NCI-H69 (cell line): ENCODE results near the gene LRIT3.

Experiments
- DNase-seq: peaks from one replicate; lab custom pipeline; 2025; lab: John Stamatoyannopoulos, UW

LRIT3 gene

GRCh38 chr4:109847896-109848442, at the start of gene LRIT3:
Gene LRIT3, plus strand, starts transcription at chr4:109848107. Its CDS starts 95 bp downstream, at chr4:109848202.
- no peak for DNase-seq

DNA sequence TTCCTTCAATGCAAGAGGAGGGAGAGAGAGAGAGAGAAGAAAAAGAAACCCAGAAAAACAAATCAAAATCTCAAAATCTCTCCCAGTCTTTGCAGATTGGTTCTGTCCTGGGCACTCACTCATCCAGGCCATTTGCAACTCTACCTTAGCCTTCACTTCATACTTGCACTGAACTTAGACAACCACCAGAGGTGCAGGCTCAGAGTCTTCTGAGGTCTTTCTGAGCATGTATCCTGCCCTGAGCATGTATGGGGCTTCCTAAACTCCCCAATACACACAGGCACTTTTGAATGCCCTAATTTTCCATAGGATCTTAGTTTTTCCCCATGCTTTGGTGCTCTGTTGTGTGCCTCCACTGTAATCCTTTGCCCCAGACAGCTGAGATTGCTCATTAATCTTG, 49.0 kb upstream of the LRIT3 start:
- DNase-seq, result no peak

DNA sequence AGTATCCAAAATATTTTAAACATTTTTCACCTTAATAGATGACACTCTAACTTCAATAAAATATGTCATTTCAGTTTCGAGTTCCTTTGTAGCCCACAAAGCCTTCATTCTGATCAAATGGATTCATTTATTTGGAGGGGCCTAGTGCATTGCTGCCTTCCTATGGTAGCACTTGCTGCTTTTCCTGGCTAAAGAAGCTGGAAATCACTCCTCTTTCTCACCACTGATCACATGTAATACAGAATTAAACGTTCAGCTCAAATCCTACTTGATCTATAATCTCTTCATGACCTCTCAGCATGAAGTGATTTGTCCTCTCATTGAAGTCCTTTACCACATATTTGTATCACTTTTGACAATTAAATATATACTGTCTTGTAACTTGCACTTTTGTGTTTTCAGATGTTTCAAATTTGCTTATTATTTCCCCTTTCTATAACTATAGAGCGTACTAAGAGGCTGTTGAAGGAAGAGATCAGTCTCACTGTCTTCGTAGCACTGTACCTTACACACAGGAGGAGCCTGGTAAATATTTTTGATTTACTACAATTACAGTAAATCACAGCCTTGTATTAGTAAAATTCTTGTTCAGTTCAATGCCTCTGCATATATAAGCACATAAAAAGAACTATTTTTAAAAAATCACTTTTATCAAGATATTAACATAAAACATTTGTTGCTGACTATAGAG, 46.7 kb upstream of the LRIT3 start:
- no peak for DNase-seq

GRCh38 chr4:109801895-109802319, 46.0 kb upstream of the LRIT3 start, which contains the start of gene CFI:
Gene CFI, minus strand, starts transcription at chr4:109801999. Its CDS starts 28 bp downstream, at chr4:109801971.
- peak; percentile 47 for DNase-seq

GRCh38 chr4:109803924-109804571, 43.9 kb upstream of the LRIT3 start:
- peak; percentile 59 for DNase-seq

GRCh38 chr4:109809655-109810054, 38.3 kb upstream of the LRIT3 start:
- DNase-seq, result no peak

DNA sequence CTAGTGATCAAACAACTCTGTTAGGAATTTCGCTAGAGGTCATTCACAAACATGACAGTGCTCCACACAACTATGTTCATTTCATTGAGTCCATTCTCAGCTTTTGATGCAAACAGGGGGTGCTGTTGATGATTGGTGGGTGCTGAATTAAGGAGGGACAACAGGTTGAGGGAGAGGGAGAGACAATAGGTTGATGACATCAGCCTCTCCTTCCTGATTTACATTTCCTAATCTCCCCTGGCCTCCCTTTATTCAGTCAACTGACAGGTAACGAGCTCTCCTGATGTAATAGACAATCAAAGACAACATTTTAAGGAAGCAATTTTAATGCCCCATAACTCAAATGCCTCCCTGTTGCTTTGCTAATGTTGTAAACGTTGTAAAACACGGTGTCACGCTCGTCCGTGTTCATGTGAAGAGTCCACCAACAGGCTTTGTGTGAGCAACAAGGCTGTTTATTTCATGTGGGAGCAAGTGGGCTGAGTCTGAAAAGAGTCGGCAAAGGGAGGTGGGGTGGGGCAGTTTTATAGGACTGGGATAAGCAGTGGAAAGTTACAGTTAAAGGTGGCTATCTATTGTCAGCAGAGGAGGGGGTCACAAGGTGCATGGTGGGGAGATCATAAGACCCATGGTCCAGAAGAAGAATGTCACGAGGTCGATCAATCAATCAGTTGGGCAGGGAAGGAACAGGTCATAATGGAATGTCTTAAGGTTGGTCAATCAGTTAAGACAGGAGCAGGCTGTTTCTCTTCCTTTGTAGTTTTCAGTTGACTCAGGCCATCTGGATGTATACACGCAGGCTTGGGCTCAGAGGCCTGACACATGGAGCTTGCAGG, 37.1 kb upstream of the LRIT3 start:
- no peak for DNase-seq

DNA sequence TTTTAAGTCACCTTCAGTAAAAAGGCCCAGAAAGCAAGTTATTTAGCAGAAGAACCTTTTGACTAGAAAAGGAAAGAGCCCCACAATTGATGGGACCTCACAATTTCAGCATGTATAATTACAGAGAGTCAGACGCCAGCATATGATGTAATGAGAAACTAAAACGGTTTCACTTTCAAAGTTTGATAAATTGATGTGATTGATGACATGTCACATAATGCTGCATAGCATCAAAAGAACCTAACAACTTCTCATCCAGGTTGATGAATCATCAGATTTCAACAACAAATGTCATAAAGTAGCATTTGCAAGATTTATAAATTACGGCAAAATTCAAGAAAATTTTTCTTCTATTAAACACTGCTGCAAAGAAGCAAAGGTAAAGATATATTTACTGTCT, 36.2 kb upstream of the LRIT3 start:
- DNase-seq, result peak; percentile 2

GRCh38 chr4:109815151-109816081, 32.5 kb upstream of the LRIT3 start, which contains the start of gene GAR1:
Gene GAR1, plus strand, starts transcription at chr4:109815762. Its CDS starts 403 bp downstream, at chr4:109816165.
- DNase-seq, result peak; percentile 91

- DNase-seq, result peak; percentile 26
Observed at GRCh38 chr4:109816082-109816442, 31.8 kb upstream of the LRIT3 start.

DNA sequence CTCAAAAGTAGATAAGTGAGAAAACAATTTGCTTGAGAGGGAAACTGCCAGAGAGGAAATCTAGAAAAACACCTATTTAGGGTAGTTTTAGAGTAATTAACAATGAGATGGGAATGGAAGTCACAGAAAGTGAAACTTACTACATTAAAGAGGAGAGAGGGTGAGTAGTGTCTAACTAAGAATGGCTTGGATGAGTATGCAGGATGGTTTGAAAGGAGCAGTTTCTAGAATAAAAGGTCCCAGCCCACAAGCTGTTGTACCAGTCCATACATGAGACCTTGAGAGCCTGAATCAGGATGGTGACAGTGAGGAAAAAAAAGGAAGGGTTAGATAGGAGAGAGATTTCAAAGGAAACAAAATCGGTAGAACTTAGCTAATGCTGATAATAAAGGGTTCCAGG, 31.0 kb upstream of the LRIT3 start:
- DNase-seq, result no peak

DNA sequence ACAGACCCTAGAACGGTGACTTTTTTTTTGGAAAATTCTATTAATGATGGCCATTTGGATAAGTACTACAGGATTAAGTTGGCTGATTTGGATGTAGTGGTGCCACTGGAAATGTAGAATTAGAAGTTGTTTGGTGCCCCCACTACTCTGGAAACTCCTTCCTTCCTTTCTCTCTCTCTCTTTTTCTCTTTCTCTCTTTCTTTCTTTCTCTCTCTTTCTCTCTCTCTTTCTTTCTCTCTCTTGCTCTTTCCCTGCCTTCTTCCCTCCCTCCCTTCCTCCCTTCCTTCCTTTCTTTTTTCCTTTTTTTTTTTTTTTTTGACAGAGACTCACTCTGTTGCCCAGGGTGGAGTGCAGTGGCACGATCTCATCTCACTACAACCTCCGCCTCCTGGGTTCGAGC, 29.6 kb upstream of the LRIT3 start:
- no peak for DNase-seq

- no peak for DNase-seq
Observed at GRCh38 chr4:109820563-109820962, 27.3 kb upstream of the LRIT3 start.

DNA sequence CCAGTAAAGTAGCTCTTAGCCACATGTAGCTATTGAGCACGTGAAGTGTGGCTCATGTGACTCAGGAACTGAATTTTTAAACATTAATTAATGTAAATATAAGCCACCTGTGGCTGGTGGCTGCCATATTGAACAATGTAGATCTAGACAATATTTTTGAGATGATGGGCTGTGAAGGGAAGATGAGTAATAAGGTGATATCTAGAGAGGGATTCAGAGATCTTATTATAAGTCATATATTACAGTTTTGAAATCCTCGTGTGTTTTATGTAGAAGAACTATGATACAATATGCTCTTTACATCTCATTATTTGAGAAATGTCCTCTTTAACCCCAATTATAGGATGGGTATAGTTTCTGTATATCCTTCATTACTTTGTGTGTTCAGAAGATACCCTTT, 26.7 kb upstream of the LRIT3 start:
- DNase-seq, result no peak

DNA sequence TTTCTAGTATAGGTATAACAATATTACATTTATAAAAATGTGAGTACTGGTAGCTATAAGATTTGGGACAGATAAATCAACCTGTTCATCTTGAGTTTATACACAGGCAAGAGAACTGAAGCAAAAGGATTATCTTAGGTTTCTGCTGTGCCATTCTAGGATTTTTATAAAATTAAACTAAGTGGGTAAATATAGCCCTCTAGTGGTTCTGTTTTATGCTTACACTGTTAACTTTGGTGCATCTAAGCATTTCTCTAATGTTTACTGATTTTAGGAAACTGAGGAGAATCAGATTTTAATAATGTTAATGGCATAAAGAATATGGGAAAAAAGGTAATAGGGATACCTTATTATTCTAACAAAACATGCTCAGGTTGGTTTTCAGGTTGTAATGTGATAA, 21.2 kb upstream of the LRIT3 start:
- DNase-seq, result peak; percentile 3

DNA sequence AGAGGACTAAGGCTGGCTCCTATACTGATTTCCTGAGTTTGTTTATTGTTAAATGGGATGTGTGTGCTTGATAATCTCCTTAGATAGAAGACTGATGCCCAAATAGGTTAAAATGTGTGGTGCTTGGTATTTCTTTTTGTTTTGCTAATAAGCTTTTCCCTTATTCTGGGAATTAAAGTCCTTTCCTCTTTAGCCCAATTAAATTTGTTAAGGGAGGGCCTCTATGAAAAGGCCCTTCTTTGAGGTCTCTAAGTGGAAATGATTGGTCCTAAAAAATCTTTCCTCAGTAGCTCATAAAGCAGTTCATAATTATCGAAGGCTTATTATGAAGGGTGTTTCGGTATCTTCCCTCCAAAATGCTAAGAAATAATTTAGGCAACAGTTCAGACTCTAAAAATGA, 20.2 kb upstream of the LRIT3 start, which contains the start of gene RRH:
TSS of gene RRH (plus strand) at position 301 of the 400 bp plus-strand sequence. CDS start at position 357, 56 bp downstream.
- DNase-seq, result no peak

- no peak for DNase-seq
Observed at GRCh38 chr4:109833756-109834155, 14.2 kb upstream of the LRIT3 start.

GRCh38 chr4:109836985-109837384, 10.9 kb upstream of the LRIT3 start:
- DNase-seq, result no peak

- DNase-seq, result no peak
Observed at GRCh38 chr4:109846395-109847098, 1.4 kb upstream of the LRIT3 start.

DNA sequence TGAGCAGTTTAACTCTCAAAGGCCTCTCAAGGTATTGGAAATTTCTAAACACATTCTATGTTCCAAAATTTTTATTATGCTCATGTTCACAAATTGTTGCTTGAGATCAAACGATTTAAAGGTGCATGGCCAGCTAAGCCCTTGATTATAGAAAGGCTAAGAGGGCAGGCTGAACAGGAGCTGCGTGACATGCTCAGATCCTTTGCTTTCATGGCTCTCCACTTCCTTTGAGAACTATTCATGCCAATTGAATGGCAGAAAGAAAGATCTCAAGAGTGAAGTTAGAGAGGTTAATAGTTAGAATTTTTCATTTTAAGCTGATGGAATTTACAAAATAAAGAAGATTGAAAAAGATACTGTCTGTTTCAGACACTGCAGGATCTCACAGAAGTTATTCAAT, 594 bp downstream of the LRIT3 start:
- DNase-seq, result no peak

- DNase-seq, result no peak
Observed at GRCh38 chr4:109850601-109851000, 2.7 kb downstream of the LRIT3 start.
